H1 (cell line): ENCODE measurements around the gene ZNF282. TPM values are rescaled to one million over a fixed set of nuclear protein-coding genes. Genes with fewer than 3 reads are reported as not detected.
A peak's percentile ranks its signal among the peaks of the same experiment; 100 is the strongest.

ENCODE experiments used
- CTCF ChIA-PET: fragments of 300-600 bp; sonication (Branson Sonifier 250); formaldehyde crosslinking; loops from one replicate; lab custom pipeline; 2021; ENCODE audit not compliant: partially characterized antibody; lab: Charles Lee
- POLR2A ChIA-PET: fragments of 300-600 bp; sonication (Branson Sonifier 250); formaldehyde crosslinking; loops from one replicate; lab custom pipeline; 2021; ENCODE audit warnings: inconsistent platforms; ENCODE audit not compliant: partially characterized antibody; lab: Charles Lee
- DNase-seq, 2 experiments: peaks; one replicate each; pipeline versions ENCODE4 v3.0.0 to v3.0.0-alpha.2; 2010 to 2022; ENCODE audit warnings: low spot score in 2 of 2, low read depth in 1 of 2, mixed read lengths in 1 of 2
- FAIRE-seq: peaks from 2 replicates; lab custom pipeline; 2011; peaks lifted over from hg19 to GRCh38; lab: Jason Lieb, UNC
- H2AFZ ChIP-seq: 2 replicates; pipeline ENCODE4 v1.8.1; 2012; ENCODE audit warnings: low read length, inconsistent platforms
- H2AK5ac ChIP-seq: 2 replicates; pipeline ENCODE4 v1.6.1; 2013; ENCODE audit warnings: low read depth, low read length
- H2BK120ac ChIP-seq: replicated peaks from 2 replicates; pipeline ENCODE3; 2013; ENCODE audit warnings: low read depth, low read length, inconsistent platforms
- H2BK12ac ChIP-seq: 2 replicates; pipeline ENCODE4 v1.6.1; 2013; ENCODE audit warnings: low read depth, low read length
- H2BK15ac ChIP-seq: 2 replicates; pipeline ENCODE4 v1.6.1; 2013; ENCODE audit warnings: low read length
- H2BK20ac ChIP-seq: 2 replicates; pipeline ENCODE4 v1.6.1; 2013; ENCODE audit warnings: low read length
- H2BK5ac ChIP-seq: 2 replicates; pipeline ENCODE4 v1.6.1; 2013; ENCODE audit warnings: low read depth, low read length
- H3K14ac ChIP-seq: 2 replicates; pipeline ENCODE4 v1.6.1; 2013; ENCODE audit warnings: inconsistent platforms; ENCODE audit not compliant: insufficient read length
- H3K18ac ChIP-seq: 2 replicates; pipeline ENCODE4 v1.6.1; 2013; ENCODE audit warnings: low read length; ENCODE audit errors: extremely low read depth
- H3K23ac ChIP-seq: 2 replicates; pipeline ENCODE4 v1.6.1; 2013; ENCODE audit warnings: inconsistent platforms; ENCODE audit not compliant: insufficient read length
- H3K23me2 ChIP-seq: 2 replicates; pipeline ENCODE4 v1.6.1; 2013; ENCODE audit warnings: low read depth, low read length
- H3K27ac ChIP-seq: 2 replicates; pipeline ENCODE4 v1.6.1; 2011; ENCODE audit warnings: low read depth, low read length, inconsistent platforms
- H3K27me3 ChIP-seq, 4 experiments: replicated peaks in 1 of 4; 1 replicate in 1 of 4; 2 replicates in 3 of 4; pipeline versions ENCODE4 v1.6.1 to v1.8.1; 2011 to 2013; ENCODE audit warnings: low read length in 3 of 4, mild to moderate bottlenecking in 3 of 4, inconsistent platforms in 2 of 4, mixed read lengths in 2 of 4, moderate library complexity in 1 of 4; ENCODE audit not compliant: control insufficient read depth in 3 of 4, insufficient read depth in 3 of 4; ENCODE audit errors: extremely low read depth in 1 of 4
- H3K36me3 ChIP-seq, 4 experiments: 2 replicates each; pipeline versions ENCODE4 v1.6.1 to v1.8.1; 2011 to 2013; ENCODE audit warnings: mild to moderate bottlenecking in 4 of 4, low read length in 3 of 4, moderate library complexity in 2 of 4, control low read depth in 1 of 4, inconsistent platforms in 1 of 4; ENCODE audit not compliant: insufficient read depth in 4 of 4, control insufficient read depth in 2 of 4
- H3K4ac ChIP-seq: replicated peaks from 2 replicates; pipeline ENCODE3; 2013; ENCODE audit warnings: low read length, low read depth, mixed read lengths, inconsistent platforms; ENCODE audit not compliant: insufficient read length
- H3K4me1 ChIP-seq, 4 experiments: replicated peaks in 1 of 4; 1 replicate in 1 of 4; 2 replicates in 3 of 4; pipeline versions ENCODE4 v1.6.1 to v1.8.1; 2011 to 2013; ENCODE audit warnings: low read length in 3 of 4, inconsistent platforms in 2 of 4, mixed read lengths in 1 of 4; ENCODE audit not compliant: insufficient read depth in 4 of 4, control insufficient read depth in 3 of 4
- H3K4me2 ChIP-seq, 2 experiments: 2 replicates each; pipeline versions ENCODE4 v1.6.1 to v1.8.1; 2011 to 2013; ENCODE audit warnings: low read depth in 2 of 2, low read length in 2 of 2, control low read depth in 1 of 2, inconsistent platforms in 1 of 2, mild to moderate bottlenecking in 1 of 2; ENCODE audit not compliant: insufficient read depth in 1 of 2
- H3K4me3 ChIP-seq, 4 experiments: fragments of 200-600, 300-600 bp in 1 of 4; sonication (generic), shearing (Covaris generic), sonication (Bioruptor Twin) in 1 of 4; 2 replicates each; pipeline versions ENCODE4 v1.5.1 to v1.8.1; 2011 to 2016; ENCODE audit warnings: low read length in 4 of 4, low read depth in 3 of 4, control low read depth in 2 of 4, inconsistent platforms in 2 of 4, mild to moderate bottlenecking in 2 of 4, mixed read lengths in 1 of 4, moderate library complexity in 1 of 4; ENCODE audit not compliant: insufficient read depth in 2 of 4; ENCODE audit errors: extremely low read depth in 1 of 4
- H3K56ac ChIP-seq: replicated peaks from 2 replicates; pipeline ENCODE3; 2013; ENCODE audit warnings: low read depth, mild to moderate bottlenecking, mixed read lengths, low read length, inconsistent platforms; ENCODE audit not compliant: insufficient read length
- H3K79me1 ChIP-seq: 2 replicates; pipeline ENCODE4 v1.6.1; 2013; ENCODE audit warnings: low read depth, low read length, control low read depth
- H3K79me2 ChIP-seq, 2 experiments: 2 replicates each; pipeline versions ENCODE4 v1.6.1 to v1.8.1; 2012 to 2013; ENCODE audit warnings: low read length in 2 of 2, mild to moderate bottlenecking in 2 of 2, inconsistent platforms in 1 of 2; ENCODE audit not compliant: insufficient read depth in 2 of 2, control insufficient read depth in 1 of 2
- H3K9ac ChIP-seq, 4 experiments: replicated peaks in 1 of 4; 1 replicate in 1 of 4; 2 replicates in 3 of 4; pipeline versions ENCODE4 v1.6.1 to v1.8.1; 2011 to 2013; ENCODE audit warnings: low read depth in 3 of 4, low read length in 3 of 4, control low read depth in 2 of 4, mild to moderate bottlenecking in 2 of 4, moderate library complexity in 2 of 4, inconsistent platforms in 1 of 4; ENCODE audit errors: extremely low read depth in 1 of 4
- H3K9me3 ChIP-seq, 2 experiments: 2 replicates each; pipeline versions ENCODE4 v1.6.1 to v1.8.1; 2012 to 2013; ENCODE audit warnings: mild to moderate bottlenecking in 2 of 2, moderate library complexity in 2 of 2, control low read depth in 1 of 2, inconsistent platforms in 1 of 2, low read depth in 1 of 2, low read length in 1 of 2, mixed read lengths in 1 of 2; ENCODE audit not compliant: insufficient read depth in 2 of 2
- H4K20me1 ChIP-seq, 2 experiments: replicated peaks in 1 of 2; 2 replicates each; pipeline versions ENCODE3 to v1.8.1; 2011 to 2013; ENCODE audit warnings: inconsistent platforms in 2 of 2, low read length in 2 of 2, mild to moderate bottlenecking in 1 of 2; ENCODE audit not compliant: insufficient read depth in 2 of 2, control insufficient read depth in 1 of 2
- H4K5ac ChIP-seq: 2 replicates; pipeline ENCODE4 v1.6.1; 2013; ENCODE audit warnings: low read length, low read depth, mixed read lengths, inconsistent platforms; ENCODE audit not compliant: insufficient read length
- H4K8ac ChIP-seq: 2 replicates; pipeline ENCODE4 v1.8.0; 2013; ENCODE audit warnings: mild to moderate bottlenecking, moderate library complexity, low read length, inconsistent platforms; ENCODE audit not compliant: insufficient read depth; ENCODE audit errors: extremely low read depth
- H4K91ac ChIP-seq: replicated peaks from 2 replicates; pipeline ENCODE3; 2013; ENCODE audit warnings: low read length, mixed read lengths, inconsistent platforms; ENCODE audit not compliant: insufficient read length
- POLR2A ChIP-seq, 2 experiments: IDR thresholded peaks; 1 replicate in 1 of 2; 2 replicates in 1 of 2; pipeline ENCODE4 v1.6.1; 2011; ENCODE audit warnings: low read depth in 2 of 2, low read length in 2 of 2, mild to moderate bottlenecking in 2 of 2; ENCODE audit errors: control extremely low read depth in 1 of 2
- POLR2AphosphoS5 ChIP-seq: IDR thresholded peaks from 2 replicates; pipeline ENCODE4 v1.6.1; 2011; ENCODE audit warnings: low read depth, low read length
- RNF2 ChIP-seq: fragments of 200-900, 300-1000 bp; sonication (generic); IDR thresholded peaks from 2 replicates; pipeline ENCODE4 v1.7.1; 2016; ENCODE audit warnings: borderline replicate concordance, low read depth, mild to moderate bottlenecking, antibody characterized with exemption, low read length; ENCODE audit not compliant: poor library complexity, severe bottlenecking; ENCODE audit errors: missing control alignments
- WGBS, 2 experiments: shearing (Covaris generic) in 1 of 2; methylation state at CpG; one replicate each; pipeline versions ENCODE4 v1.1.6 to v1.1.7; 2013 to 2015; ENCODE audit warnings: low lambda C conversion rate in 2 of 2, mixed read lengths in 2 of 2, inconsistent platforms in 1 of 2, low coverage in 1 of 2, missing lambda C conversion rate in 1 of 2; ENCODE audit not compliant: insufficient replicate concordance in 2 of 2, insufficient coverage in 1 of 2, insufficient read length in 1 of 2; ENCODE audit errors: extremely low coverage in 1 of 2, missing lambda C conversion rate in 1 of 2; 5-methylcytosine and 5-hydroxymethylcytosine counted together
- polyA plus RNA-seq, 7 experiments: library from polyadenylated mRNA; depleted of rRNA in 3 of 7; stranded (reverse) in 5 of 7; unstranded in 2 of 7; fragments of >200 nt in 5 of 7; fragments of 200-250 nt in 2 of 7; gene quantifications; 1 replicate in 5 of 7; 2 replicates in 1 of 7; 4 replicates in 1 of 7; pipeline versions ENCODE4 v1.2.1 to v1.2.3, GENCODE V29; 2011 to 2013; ENCODE audit warnings: missing spikeins in 2 of 7, mixed read lengths in 2 of 7
- total RNA-seq: library from RNA; stranded (reverse); fragmentation: NEBNext Ultra II Directional; extraction: Animal tissue kit (Norgen Biotek cat#: 25700); gene quantifications from 2 replicates; pipeline ENCODE4 v1.2.1, GENCODE V29; 2021

Gene ZNF282
- total and polyA plus RNA-seq, 2 of the 8 experiments (the other 6 are each of a cell fraction or from before 2014, with no cell fraction given) = 16.9 to 36.3 TPM

GRCh38 chr7:149229526-149229925 is 34.2 kb downstream of the ZNF282 start:
- H3K56ac ChIP-seq = no peak overlapping the region
- POLR2A ChIA-PET = interaction anchor here (0.6 to 2.1 kb wide), 9 partner anchors 8 to 266 kb away, joined by 3 to 12 read pairs (median 5); partner anchors contain the start of gene ZNF282
- FAIRE-seq = no peak
- no peak for DNase-seq
- no peak overlapping the region for H2BK12ac ChIP-seq
- no peak overlapping the region for H2BK20ac ChIP-seq
- no peaks in the 10 kb centered on the region; a peak in 1 of 7 replicates for H3K4me1 ChIP-seq
- H2AFZ ChIP-seq = no peak overlapping the region
- 0 out of 2 replicates have a peak, but pooled peaks cover 4% of the 10 kb centered on the region for H3K23me2 ChIP-seq
- H3K4me3 ChIP-seq = no peak overlapping the region
- H4K5ac ChIP-seq = no peak overlapping the region
- TF ChIP-seq POLR2AphosphoS5 = 0 out of 2 replicates have a peak, but pooled peaks have one; percentile 13
- TF ChIP-seq RNF2 = no peak
- peak in 1 of 2 experiments; percentile 11; a peak in 1 of 3 replicates for TF ChIP-seq POLR2A (IDR thresholded peaks at IDR 0.05; ENCODE audit: control extremely low read depth in 1 of 2, low read depth in 2 of 2, low read length in 2 of 2)
- H4K20me1 ChIP-seq = peaks cover 0 to 2% of the 10 kb centered on the region in 2 experiments
- H3K27me3 ChIP-seq = no peaks in the 10 kb centered on the region
- 76% methylated on average over 6 of the region's 6 CpGs; no CpG with 5 or more reads in 1 of the 2 experiments for WGBS, 2 experiments
- no peak overlapping the region for H3K18ac ChIP-seq
- no peak overlapping the region; the same call in 1 of the 2 replicates for H2BK5ac ChIP-seq
- H3K36me3 ChIP-seq = peaks cover 0 to 7% (median 2%) of the 10 kb centered on the region in 4 experiments; a peak in 5 of 8 replicates
- H3K79me2 ChIP-seq = no peaks in the 10 kb centered on the region
- H2BK120ac ChIP-seq = no peak overlapping the region
- no peak overlapping the region for H3K23ac ChIP-seq
- no peak overlapping the region for H3K4me2 ChIP-seq
- no peak overlapping the region for H2AK5ac ChIP-seq
- H3K9me3 ChIP-seq = no peaks in the 10 kb centered on the region
- CTCF ChIA-PET = interaction anchor here (0.9 to 2.3 kb wide), 4 partner anchors 20 to 110 kb away, joined by 3 to 5 read pairs (median 3); partner anchors contain the start of gene ZNF282
- H3K79me1 ChIP-seq = no peaks in the 10 kb centered on the region
- H4K8ac ChIP-seq = no peak overlapping the region
- H3K9ac ChIP-seq = no peak overlapping the region
- H4K91ac ChIP-seq = no peak overlapping the region
- no peak overlapping the region for H3K4ac ChIP-seq
- no peak overlapping the region for H2BK15ac ChIP-seq
- H3K14ac ChIP-seq = no peak overlapping the region
- no peak overlapping the region for H3K27ac ChIP-seq
